ENCODE data around the gene GORASP2.

The GORASP2 gene

GRCh38 chr2:170997893-170998597 is 69.0 kb downstream of the GORASP2 start:
- no peak for ATAC-seq

GRCh38 chr2:170999654-171000053 is 70.6 kb downstream of the GORASP2 start:
- ATAC-seq (no peak), DNase-seq (no peak)

More at GRCh38 chr2:170997893-170998597, 69.0 kb downstream of the GORASP2 start:
- DNase-seq, result no peak

- ATAC-seq, result no peak
- no peak for DNase-seq
These were observed 75.3 kb downstream of the GORASP2 start for GRCh38 chr2:171004363-171004762.

GRCh38 chr2:171004833-171005232 is 75.8 kb downstream of the GORASP2 start:
- DNase-seq (no peak), ATAC-seq (peak; percentile 87)

GRCh38 chr2:171008550-171009205 is 79.6 kb downstream of the GORASP2 start:
- no peak for DNase-seq
- ATAC-seq, result peak; percentile 69

- no peak for ATAC-seq
- DNase-seq, result no peak
These were observed 80.3 kb downstream of the GORASP2 start for GRCh38 chr2:171009386-171009785.

- no peak for DNase-seq
- ATAC-seq, result no peak
These were observed 84.8 kb downstream of the GORASP2 start for GRCh38 chr2:171013851-171014250.

- no peak for DNase-seq
- ATAC-seq, result no peak
These were observed 87.1 kb downstream of the GORASP2 start for GRCh38 chr2:171016125-171016524.

All from stimulated activated naive CD8-positive, alpha-beta T cell treated with anti-CD3 and anti-CD28 coated beads, Interleukin-15, Interleukin-2, amounts not matched to agents 100 U/mL and 50 U/mL, for 24 hours (primary cell).